NCI-H345 treated with DMSO at 0.1 percent for 48 hours (cell line): ENCODE data around the gene IFRD1.
"Not testable (repeated sequence)": the region's sequence is repeated elsewhere in the genome, so short reads cannot be mapped to it uniquely, and the experiment has no call there.

Experiments used
- DNase-seq: peaks from one replicate; lab custom pipeline; 2025; ENCODE audit not compliant: unreplicated experiment; lab: John Stamatoyannopoulos, UW

Gene IFRD1

GRCh38 chr7:112442210-112442609 lies 8.1 kb upstream of the IFRD1 start:
- DNase-seq, result no peak

- DNase-seq, result no peak
Observed at GRCh38 chr7:112444505-112444904, 5.8 kb upstream of the IFRD1 start.

GRCh38 chr7:112446431-112446830 lies 3.8 kb upstream of the IFRD1 start:
- no peak for DNase-seq

DNA sequence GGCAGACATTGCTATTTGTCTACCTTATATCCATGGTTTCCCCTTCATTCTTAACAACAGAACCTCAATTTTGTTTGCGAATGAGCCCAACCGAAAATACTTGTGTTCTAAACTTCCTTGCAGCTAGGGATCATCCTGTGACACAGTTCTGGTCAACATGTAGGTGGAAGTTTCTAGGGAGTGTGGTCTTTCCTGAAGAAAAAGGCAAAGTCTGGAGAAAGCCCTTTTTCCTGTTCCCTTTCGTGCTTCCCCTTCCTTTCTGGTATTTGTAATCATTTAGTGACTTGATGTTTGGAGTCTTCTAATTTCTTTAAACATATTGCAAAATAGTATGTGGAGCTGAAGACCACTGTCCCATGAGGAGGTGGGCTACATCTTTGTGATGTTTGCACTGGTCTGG lies 2.9 kb upstream of the IFRD1 start:
- no peak for DNase-seq

GRCh38 chr7:112448381-112448780 lies 1.9 kb upstream of the IFRD1 start:
- DNase-seq, result no peak

DNA sequence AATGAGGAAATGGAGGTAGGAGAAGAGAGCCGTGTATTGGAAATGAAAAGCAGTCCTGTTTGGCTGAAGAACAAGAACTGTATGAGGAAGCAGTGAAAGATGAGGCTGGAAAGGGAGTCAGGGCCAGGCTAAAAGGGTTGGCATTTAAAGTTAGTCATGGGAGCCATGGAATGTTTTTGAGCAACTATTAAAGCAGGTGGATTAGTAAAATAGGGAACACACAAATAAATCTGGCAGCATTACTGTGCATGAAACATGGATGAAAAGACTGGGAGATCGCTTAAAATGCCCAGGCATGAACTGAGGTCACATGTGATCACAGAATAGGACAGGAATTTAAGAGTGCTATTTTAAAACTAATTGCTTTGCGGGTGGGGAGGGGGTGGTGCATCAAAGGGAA lies 1.4 kb upstream of the IFRD1 start:
- DNase-seq, result no peak

GRCh38 chr7:112449353-112449752 lies 907 bp upstream of the IFRD1 start:
- DNase-seq, result peak; percentile 17

DNA sequence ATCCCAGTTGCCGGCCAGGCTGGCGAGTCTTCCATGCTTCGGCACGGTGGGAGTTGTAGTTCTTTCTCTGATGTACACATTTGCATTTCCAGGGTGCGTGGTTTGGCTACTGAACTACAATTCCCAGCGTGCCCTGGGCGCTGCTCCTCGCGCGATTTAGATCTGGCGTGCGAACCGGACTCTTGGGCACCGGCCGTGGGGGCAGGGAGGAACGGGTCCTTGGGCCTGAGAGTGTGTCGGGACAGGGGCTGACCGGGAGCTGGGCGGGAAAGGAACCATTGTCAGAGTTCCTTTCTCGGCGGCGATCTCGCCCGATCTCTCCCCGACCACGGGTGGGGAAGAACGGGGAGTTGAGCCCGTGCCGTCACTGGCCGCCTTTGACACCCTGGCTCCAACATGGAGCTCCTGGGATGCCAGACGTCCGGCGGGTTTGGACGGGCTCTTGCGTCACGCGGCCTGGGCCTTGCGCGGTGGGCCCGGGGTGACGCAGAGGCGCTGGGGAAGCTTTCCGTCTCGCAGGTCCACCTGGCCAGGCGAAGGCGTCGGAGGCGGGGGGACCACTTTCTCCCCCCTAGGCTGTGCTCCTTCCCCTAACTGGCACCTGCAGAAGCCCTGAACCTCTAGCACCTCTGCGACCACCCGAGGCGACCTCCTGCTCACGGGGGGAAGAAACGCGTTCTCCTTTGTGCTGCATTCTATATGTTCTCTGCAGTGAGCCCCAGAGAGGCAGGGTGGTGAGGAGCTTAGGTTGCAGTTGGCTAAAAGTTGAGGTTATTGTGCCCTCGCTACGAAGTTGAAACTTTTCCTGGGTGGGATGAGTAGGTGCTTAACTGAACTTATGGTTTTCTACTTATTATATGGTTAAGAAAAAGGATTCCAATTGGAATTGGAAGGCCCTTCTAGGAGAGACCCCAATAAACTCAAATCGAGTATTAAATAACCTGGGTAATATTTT lies 824 bp downstream of the IFRD1 start:
- peak; percentile 88 for DNase-seq

- no peak for DNase-seq
Observed at GRCh38 chr7:112452102-112452888, 2.0 kb downstream of the IFRD1 start.

DNA sequence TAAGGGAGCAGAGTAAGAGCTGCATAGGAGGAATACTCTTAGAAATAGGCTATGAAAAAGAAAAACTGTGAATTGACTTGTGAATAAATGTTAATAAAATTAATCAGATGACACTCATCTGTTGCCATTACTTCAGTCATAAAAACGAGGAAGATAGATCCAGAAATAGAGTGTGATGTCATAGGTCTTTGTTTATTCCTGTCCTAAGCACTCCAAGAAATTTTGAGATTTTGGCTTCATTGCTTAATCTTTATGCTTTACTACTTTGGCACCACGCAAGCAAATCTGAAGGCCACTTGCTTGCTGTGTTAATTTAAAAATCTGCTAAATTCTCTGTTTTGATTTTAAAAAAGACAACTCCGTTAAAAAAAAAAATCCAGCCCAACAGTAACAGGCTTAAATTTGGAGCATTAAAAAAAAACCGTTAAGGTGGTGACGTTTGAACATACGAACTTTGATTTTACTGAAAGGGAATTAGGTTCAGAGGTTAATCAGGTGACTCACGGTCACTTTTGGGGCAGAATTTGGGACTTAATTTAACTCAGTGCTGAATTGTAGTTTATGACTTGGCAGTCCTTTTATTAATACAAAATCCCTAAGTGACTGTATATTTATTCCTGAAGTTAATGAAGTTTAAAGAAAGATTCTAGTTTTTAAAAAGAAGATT lies 3.4 kb downstream of the IFRD1 start:
- no peak for DNase-seq

DNA sequence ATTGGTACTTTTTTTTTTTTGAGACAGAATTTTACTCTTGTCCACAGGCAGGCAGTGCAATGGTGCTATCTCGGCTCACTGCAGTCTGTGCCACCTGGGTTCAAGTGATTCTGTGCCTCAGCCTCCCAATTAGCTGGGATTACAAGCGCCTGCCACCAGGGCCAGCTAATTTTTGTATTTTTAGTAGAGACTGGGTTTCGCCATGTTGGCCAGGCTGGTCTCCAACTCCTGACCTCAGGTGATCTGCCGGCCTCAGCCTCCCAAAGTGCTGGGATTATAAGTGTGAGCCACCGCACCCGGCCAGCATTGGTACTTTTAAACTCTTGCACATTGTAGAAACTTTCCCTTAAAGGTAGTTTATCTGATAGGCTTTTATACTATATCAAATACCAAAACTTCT lies 3.9 kb downstream of the IFRD1 start:
- not testable (repeated sequence) for DNase-seq

DNA sequence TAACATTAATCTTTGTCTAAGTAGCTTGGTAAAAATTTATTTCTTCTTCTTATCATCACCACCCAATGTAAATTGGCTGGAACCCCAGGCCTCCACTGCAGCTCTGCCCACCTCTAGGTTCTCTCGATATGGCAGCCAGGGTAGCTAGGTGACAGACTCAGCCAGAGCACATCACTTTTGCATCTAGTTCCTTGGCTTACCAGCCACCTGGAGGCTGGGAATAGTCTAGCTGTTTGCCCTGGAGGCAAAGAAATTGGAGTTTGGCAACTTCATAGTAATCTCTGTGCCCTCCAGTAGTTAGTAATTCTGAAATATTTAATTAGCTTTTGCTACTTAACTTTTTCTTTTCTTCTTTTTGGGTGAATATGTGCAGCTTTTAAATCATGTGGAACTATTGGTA lies 9.4 kb downstream of the IFRD1 start:
- DNase-seq, result no peak

- DNase-seq, result no peak
Observed at GRCh38 chr7:112462236-112462635, 12.0 kb downstream of the IFRD1 start.

DNA sequence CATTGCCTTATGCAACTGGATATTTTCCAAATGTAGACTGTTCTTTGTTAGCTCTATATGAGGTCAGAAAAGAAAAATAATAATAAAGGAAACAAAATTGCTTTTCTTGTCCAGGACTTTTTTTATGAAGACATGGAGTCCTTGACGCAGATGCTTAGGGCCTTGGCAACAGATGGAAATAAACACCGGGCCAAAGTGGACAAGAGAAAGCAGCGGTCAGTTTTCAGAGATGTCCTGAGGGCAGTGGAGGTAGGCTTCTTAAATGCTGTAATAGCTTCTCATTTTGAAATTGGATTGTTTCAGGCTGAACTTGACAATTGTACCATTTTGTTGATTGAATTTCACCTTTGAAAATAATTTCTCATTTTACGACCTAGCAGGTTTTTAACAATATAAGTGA lies 17.6 kb downstream of the IFRD1 start:
- DNase-seq, result no peak

DNA sequence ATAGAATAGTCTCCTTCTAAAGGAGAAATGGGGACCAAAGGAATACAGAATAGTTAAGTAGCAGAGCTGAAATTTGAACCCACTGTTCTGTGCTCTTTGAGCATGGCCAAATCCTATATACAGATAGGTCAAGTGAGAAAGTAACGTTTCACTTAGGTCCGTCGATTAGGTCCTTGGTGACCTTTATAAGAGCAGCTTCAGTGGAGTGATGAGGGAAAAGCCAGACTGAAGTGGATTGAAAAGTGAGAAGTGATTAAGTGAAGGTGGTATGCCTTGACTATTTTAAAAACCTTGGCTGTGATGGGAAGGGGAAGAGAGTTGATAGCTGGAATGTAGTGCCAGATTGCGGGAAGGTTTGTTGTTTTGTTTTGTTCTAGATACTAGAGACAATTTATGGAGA lies 19.9 kb downstream of the IFRD1 start:
- no peak for DNase-seq

GRCh38 chr7:112476390-112477052 lies 26.3 kb downstream of the IFRD1 start:
- DNase-seq, result no peak

DNA sequence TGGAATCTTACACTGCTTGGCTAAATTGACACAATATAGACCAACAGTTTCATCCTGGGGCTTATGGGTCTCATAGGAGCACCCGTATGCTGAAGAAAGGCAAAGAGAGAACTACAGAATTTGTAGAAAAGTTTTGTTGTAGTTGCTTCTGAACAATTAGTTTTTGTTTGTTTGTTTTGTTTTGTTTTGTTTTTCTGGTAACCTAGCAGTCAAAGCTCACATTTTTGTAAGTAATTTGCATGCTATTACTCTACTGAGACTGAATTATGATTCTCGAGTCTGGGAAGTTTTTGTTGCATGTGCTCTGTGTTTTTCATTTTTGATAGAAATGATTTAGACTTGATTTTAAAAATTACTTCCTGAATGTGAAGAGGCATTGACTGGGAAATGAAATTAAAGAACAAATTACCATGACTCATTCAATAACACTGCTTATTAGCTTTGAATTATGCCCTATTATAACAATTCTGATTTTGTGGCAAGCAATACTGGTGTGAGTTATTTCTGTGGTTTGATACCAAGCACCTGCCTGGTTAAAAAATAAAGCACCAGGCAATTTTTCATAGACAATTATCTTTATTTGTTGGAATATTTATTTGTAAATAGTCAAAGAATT lies 31.0 kb downstream of the IFRD1 start:
- no peak for DNase-seq

- DNase-seq, result no peak
Observed at GRCh38 chr7:112481833-112482670, 31.8 kb downstream of the IFRD1 start.

DNA sequence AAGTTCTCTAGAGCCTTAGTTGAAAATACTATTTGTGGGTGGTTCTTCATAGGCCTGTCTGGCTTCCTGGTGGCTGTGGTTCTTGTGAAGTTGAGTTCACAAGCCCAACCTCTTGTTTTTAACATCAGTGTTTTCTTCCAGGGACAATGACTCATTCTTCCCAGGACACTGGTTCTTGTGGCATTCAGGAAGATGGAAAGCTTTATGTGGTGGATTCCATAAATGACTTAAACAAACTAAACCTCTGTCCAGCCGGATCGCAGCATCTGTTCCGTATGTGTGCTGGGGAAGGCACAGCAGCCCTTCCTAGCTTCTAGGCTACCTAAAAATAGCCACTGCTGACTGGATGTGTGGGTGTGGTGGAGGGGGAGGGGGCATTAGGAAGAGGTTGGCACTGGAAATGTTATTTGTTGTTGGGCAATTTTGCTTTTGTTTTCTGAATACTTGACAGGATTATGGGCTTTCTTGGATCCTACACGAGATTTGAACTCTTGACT lies 34.5 kb downstream of the IFRD1 start:
- DNase-seq, result no peak

DNA sequence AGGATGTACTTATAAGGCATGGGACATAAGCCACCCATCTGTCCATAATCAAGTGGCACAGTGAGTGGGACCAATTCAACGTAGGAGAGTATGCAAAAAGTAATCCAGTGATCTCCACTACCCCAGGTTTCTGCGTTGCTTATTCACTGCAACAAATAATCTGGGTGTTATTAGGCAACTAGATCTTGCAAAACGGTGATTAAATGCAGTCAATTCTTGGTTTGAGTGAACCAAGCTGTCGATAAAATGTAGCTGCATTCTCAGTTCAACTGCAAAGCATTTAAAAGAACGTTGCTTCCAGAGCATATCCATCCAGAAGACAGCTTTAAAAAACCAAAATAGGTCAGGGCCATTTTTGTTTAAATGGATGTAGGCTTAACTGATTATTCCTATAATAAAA lies 35.5 kb downstream of the IFRD1 start:
- DNase-seq, result no peak
